WTC11 (cell line): ENCODE results near the gene HECTD4. TPM values are rescaled to one million over a fixed set of nuclear protein-coding genes. Genes with fewer than 3 reads are reported as not detected.

Experiments used
- ATAC-seq: fragments of 200-7000 bp; cut with Tn5 transposase; 2 replicates; pipeline ENCODE4 v1.10.0; 2021; ENCODE audit warnings: mild to moderate bottlenecking, moderate library complexity
- CTCF ChIA-PET: fragments of 300-600 bp; sonication (Branson Sonifier 250); formaldehyde crosslinking; loops from one replicate; lab custom pipeline; 2021; ENCODE audit warnings: antibody characterized with exemption; lab: Charles Lee
- POLR2A ChIA-PET: fragments of 350-600 bp; sonication (Branson Sonifier 250); formaldehyde crosslinking; loops from one replicate; lab custom pipeline; 2021; ENCODE audit warnings: antibody characterized with exemption; lab: Charles Lee
- DNase-seq: peaks from one replicate; pipeline ENCODE4 v3.0.0; 2021; ENCODE audit warnings: low spot score
- H3K27ac Mint-ChIP-seq: 2 replicates; pipeline ENCODE4 v1.8.0; 2021; ENCODE audit warnings: mixed read lengths
- H3K27me3 Mint-ChIP-seq: 2 replicates; pipeline ENCODE4 v1.8.0; 2021; ENCODE audit warnings: low read depth, mild to moderate bottlenecking, moderate library complexity, mixed read lengths
- H3K36me3 Mint-ChIP-seq: 2 replicates; pipeline ENCODE4 v1.8.0; 2021; ENCODE audit warnings: mixed read lengths
- H3K4me1 Mint-ChIP-seq: 2 replicates; pipeline ENCODE4 v1.8.0; 2022; ENCODE audit warnings: mixed read lengths
- H3K4me3 Mint-ChIP-seq: 2 replicates; pipeline ENCODE4 v1.8.0; 2021; ENCODE audit warnings: mild to moderate bottlenecking, moderate library complexity, mixed read lengths
- H3K9me3 Mint-ChIP-seq: 2 replicates; pipeline ENCODE4 v1.8.0; 2021; ENCODE audit warnings: mixed read lengths
- CBFB ChIP-seq: sonication (generic); formaldehyde crosslinking; IDR thresholded peaks from 2 replicates; pipeline ENCODE4 v1.8.1; 2022; ENCODE audit warnings: mild to moderate bottlenecking, low read depth, missing genetic modification reagents
- FOXP4 ChIP-seq: sonication (generic); formaldehyde crosslinking; IDR thresholded peaks from 2 replicates; pipeline ENCODE4 v1.8.0; 2022; ENCODE audit warnings: mild to moderate bottlenecking, missing genetic modification reagents
- NFATC4 ChIP-seq: fragments of 250-450 bp; sonication (Bioruptor Pico); IDR thresholded peaks from 2 replicates; pipeline ENCODE4 v1.9.0; 2021; ENCODE audit warnings: mild to moderate bottlenecking
- NFE2L1 ChIP-seq: sonication (generic); formaldehyde crosslinking; IDR thresholded peaks from 2 replicates; pipeline ENCODE4 v1.8.1; 2023; ENCODE audit warnings: missing genetic modification reagents
- PRDM15 ChIP-seq: sonication (generic); formaldehyde crosslinking; IDR thresholded peaks from 2 replicates; pipeline ENCODE4 v1.8.0; 2022; ENCODE audit warnings: missing genetic modification reagents
- SMAD4 ChIP-seq: sonication (generic); formaldehyde crosslinking; IDR thresholded peaks from 2 replicates; pipeline ENCODE4 v1.8.0; 2022; ENCODE audit warnings: mild to moderate bottlenecking, missing genetic modification reagents
- TEAD4 ChIP-seq: sonication (generic); formaldehyde crosslinking; IDR thresholded peaks from 2 replicates; pipeline ENCODE4 v1.8.0; 2022; ENCODE audit warnings: mild to moderate bottlenecking, missing genetic modification reagents
- ZNF232 ChIP-seq: sonication (generic); formaldehyde crosslinking; IDR thresholded peaks from 2 replicates; pipeline ENCODE4 v1.8.0; 2022; ENCODE audit warnings: mild to moderate bottlenecking, missing genetic modification reagents
- ZNF263 ChIP-seq: sonication (generic); formaldehyde crosslinking; IDR thresholded peaks from 2 replicates; pipeline ENCODE4 v1.8.1; 2022; ENCODE audit warnings: low read depth, mild to moderate bottlenecking, moderate library complexity, missing genetic modification reagents
- ZNF281 ChIP-seq: sonication (generic); formaldehyde crosslinking; IDR thresholded peaks from 2 replicates; pipeline ENCODE4 v1.8.0; 2023; ENCODE audit warnings: mild to moderate bottlenecking, missing genetic modification reagents
- total RNA-seq: library from RNA; stranded (reverse); gene quantifications from 3 replicates; pipeline ENCODE4 v1.2.3, GENCODE V29; 2021
- TF ChIP-seq, protein P1 (sequence below): fragments of 250-450 bp; sonication (Bioruptor Pico); IDR thresholded peaks from 2 replicates; pipeline ENCODE4 v1.9.0; 2021; ENCODE audit warnings: moderate library complexity, mild to moderate bottlenecking, inconsistent platforms, borderline replicate concordance
- TF ChIP-seq, protein P2 (sequence below): sonication (generic); formaldehyde crosslinking; IDR thresholded peaks from 2 replicates; pipeline ENCODE4 v1.8.1; 2022; ENCODE audit warnings: low read depth, mild to moderate bottlenecking, moderate library complexity, missing genetic modification reagents, borderline replicate concordance
- TF ChIP-seq, protein P3 (sequence below): sonication (generic); formaldehyde crosslinking; IDR thresholded peaks from 2 replicates; pipeline ENCODE4 v1.8.0; 2022; ENCODE audit warnings: mild to moderate bottlenecking, missing genetic modification reagents

The HECTD4 gene
- total RNA-seq, 1 experiment from 2014 or later, result 31.7 TPM

DNA sequence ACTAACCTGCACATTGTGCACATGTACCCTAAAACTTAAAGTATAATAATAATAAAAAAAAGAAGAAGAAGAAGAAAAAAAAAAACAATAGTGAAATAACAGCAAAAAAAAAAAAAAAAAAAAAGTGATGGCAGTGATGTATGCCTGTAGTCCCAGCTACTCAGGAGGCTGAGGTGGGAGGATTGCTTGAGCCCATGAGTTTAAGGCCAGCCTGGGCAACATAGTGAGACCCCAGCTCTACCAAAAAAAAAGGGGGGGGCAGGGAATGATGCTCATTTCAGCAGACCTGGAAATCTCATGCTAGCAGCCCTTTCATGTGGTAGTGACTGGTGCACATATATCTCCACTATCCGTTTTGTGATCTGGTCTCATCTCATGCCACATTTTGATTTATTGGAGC, 236.1 kb downstream of the HECTD4 start (continued):
- TF ChIP-seq PRDM15, result no peak
- TF ChIP-seq NFE2L1 (CRISPR knock-in tag), result no peak
- TF ChIP-seq ZNF232 (CRISPR knock-in tag), result no peak
- no peak for TF ChIP-seq ZNF263
- TF ChIP-seq ZNF281 (CRISPR knock-in tag), result no peak
- TF ChIP-seq FOXP4 (CRISPR knock-in tag), result no peak
- TF ChIP-seq, protein P1, sequence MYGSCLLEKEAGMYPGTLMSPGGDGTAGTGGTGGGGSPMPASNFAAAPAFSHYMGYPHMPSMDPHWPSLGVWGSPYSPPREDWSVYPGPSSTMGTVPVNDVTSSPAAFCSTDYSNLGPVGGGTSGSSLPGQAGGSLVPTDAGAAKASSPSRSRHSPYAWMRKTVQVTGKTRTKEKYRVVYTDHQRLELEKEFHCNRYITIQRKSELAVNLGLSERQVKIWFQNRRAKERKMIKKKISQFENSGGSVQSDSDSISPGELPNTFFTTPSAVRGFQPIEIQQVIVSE (CRISPR knock-in tag), result no peak
- TF ChIP-seq CBFB, result no peak
- TF ChIP-seq TEAD4 (CRISPR knock-in tag), result no peak
- no peak for TF ChIP-seq SMAD4
- no peak for TF ChIP-seq NFATC4 (CRISPR knock-in tag)
- TF ChIP-seq, protein P2, sequence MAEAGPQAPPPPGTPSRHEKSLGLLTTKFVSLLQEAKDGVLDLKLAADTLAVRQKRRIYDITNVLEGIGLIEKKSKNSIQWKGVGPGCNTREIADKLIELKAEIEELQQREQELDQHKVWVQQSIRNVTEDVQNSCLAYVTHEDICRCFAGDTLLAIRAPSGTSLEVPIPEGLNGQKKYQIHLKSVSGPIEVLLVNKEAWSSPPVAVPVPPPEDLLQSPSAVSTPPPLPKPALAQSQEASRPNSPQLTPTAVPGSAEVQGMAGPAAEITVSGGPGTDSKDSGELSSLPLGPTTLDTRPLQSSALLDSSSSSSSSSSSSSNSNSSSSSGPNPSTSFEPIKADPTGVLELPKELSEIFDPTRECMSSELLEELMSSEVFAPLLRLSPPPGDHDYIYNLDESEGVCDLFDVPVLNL (CRISPR knock-in tag), result no peak
- TF ChIP-seq, all 79 proteins: peak for 0

- ChIA-PET CTCF (no interaction called here), POLR2A (interaction anchor here (0.6 kb wide), 1 partner anchor 341 kb away, joined by 3 read pairs; no protein-coding TSS in a partner anchor)
- no peaks in the 10 kb centered on the region for H3K9me3 Mint-ChIP-seq
- no peak overlapping the region for H3K27ac Mint-ChIP-seq
- H3K36me3 Mint-ChIP-seq, result peaks cover 36% of the 10 kb centered on the region
- H3K4me1 Mint-ChIP-seq, result no peaks in the 10 kb centered on the region
- H3K4me3 Mint-ChIP-seq, result no peak overlapping the region
- TF ChIP-seq, protein P3, sequence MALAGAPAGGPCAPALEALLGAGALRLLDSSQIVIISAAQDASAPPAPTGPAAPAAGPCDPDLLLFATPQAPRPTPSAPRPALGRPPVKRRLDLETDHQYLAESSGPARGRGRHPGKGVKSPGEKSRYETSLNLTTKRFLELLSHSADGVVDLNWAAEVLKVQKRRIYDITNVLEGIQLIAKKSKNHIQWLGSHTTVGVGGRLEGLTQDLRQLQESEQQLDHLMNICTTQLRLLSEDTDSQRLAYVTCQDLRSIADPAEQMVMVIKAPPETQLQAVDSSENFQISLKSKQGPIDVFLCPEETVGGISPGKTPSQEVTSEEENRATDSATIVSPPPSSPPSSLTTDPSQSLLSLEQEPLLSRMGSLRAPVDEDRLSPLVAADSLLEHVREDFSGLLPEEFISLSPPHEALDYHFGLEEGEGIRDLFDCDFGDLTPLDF, result no peak
- H3K27me3 Mint-ChIP-seq, result no peaks in the 10 kb centered on the region
- no peak for DNase-seq
- ATAC-seq, result no peak
These were observed 241.5 kb downstream of the HECTD4 start for GRCh38 chr12:112140728-112141127.
